GM18873 (cell line): ENCODE data around the gene RHPN2.
"Not testable (repeated sequence)": the region's sequence is repeated elsewhere in the genome, so short reads cannot be mapped to it uniquely, and the experiment has no call there.

ENCODE experiments used
- ATAC-seq: cut with Tn5 transposase; IDR thresholded peaks from one replicate; pipeline ENCODE4 v1.9.1; 2021; ENCODE audit warnings: mild to moderate bottlenecking, moderate library complexity, moderate number of reproducible peaks; ENCODE audit not compliant: unreplicated experiment, low FRiP score

The RHPN2 gene

DNA sequence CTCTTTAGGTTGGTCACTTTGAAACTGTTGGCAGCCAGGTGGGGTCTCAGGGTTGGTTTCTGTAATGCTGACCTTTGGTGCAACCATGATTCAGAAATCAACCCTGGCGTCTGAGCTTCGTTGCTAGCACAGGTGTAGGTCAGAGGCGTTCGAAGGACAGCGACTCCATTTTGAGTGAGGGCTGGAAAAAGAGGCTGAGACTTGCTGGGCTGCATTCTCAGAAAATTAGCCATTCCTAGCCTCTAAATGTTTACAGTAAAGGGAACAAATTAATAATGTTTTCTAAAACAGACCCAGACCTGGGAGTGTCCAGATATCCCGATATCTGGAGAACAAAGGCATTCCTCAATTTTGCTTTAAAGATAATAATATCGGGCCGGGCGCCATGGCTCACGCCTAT, 29.2 kb downstream of the RHPN2 start:
- no peak for ATAC-seq

DNA sequence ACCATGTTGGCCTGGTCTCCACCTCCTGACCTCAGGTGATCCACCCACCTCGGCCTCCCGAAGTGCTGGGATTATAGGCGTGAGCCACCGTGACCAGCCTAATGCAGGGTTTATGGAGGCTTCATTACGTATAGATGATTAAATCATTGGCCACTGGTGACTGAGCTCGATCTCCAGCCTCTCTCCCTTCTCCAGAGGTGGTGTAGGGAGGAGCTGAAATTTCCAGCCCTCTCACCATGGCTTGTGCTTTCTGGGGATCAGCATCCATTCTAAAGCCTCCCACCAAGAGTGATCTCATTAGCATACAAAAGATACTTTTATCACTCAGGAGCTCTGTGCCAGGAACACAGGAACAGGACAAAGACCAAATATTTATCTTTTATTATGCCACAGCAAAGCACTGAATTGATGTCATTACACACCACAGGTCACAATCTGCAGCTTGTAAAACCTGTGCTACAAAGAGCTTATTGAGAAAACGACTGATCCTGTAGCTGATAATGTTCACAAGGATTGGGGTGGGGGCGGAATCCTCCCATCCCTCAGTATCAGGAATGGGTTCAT, 32.4 kb downstream of the RHPN2 start:
- no peak for ATAC-seq

DNA sequence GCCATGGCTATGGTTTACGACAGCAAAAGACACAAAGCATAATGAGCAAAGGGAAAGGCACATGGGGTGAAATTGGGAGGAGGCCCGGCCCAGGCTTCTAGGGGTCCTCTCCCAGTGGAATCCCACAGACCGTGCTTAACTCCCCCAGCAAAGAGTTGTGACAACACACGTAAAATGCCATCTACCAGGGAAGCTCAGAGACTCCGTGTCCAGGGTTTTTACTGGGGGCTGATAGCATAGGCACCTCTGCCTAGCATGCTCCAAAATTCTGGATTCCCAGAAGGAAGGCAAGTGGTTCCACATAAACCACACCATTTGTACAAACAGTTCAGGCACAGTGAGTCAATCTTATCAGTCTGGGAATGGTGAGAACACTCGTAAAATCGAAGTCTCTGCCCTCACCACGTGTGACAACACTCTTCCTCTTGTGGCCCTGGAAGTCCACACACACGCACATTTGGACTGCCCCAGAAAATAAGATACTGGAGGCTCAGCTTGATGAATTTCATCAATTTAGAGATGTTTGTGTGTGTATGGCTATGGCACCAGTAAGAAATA, 34.9 kb downstream of the RHPN2 start:
- ATAC-seq: no peak

DNA sequence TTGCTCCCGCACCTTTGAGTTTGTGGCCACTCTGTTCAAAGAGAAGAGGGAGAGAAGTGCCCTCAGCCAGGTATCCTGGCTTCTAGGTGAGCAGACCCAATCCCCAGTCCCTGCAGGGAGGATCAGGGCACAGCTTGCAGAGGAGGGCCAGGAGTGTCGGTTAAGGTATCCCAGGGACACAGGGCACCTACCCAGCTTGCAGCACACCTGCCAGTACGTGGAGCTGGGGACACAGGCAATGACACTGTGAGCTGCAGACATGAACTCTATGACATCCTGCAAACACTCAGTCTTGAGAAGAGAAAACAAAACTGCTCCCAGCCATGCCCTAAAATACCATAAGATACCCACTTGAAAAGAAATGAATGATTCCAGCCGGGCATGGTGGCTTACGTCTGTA, 38.1 kb downstream of the RHPN2 start:
- ATAC-seq: not testable (repeated sequence)

GRCh38 chr19:33025468-33026238, 39.0 kb downstream of the RHPN2 start:
- ATAC-seq: not testable (repeated sequence)

GRCh38 chr19:33024398-33024797, 40.3 kb downstream of the RHPN2 start:
- no peak for ATAC-seq

- ATAC-seq: no peak
Observed at GRCh38 chr19:33022472-33023116, 42.1 kb downstream of the RHPN2 start.

- ATAC-seq: not testable (repeated sequence)
Observed at GRCh38 chr19:33010891-33011290, 53.8 kb downstream of the RHPN2 start.

DNA sequence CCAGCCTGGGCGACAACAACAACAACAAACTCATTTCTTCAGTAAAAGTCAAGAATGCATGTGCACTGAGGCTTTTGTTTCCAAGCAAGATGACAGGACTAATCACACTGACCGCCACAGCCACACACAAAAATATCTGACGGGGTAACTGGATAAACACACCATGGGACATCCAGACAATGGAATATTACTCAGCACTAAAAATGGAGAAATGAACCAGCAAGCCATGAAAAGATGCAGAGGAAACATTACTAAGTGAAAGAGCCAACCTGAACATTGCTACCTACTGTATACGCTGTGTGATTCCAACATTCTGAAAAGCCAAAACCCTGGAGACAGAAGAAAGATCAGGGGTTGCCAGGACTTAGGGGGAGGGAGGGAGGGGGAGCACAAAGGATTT, 56.0 kb downstream of the RHPN2 start:
- no peak for ATAC-seq

DNA sequence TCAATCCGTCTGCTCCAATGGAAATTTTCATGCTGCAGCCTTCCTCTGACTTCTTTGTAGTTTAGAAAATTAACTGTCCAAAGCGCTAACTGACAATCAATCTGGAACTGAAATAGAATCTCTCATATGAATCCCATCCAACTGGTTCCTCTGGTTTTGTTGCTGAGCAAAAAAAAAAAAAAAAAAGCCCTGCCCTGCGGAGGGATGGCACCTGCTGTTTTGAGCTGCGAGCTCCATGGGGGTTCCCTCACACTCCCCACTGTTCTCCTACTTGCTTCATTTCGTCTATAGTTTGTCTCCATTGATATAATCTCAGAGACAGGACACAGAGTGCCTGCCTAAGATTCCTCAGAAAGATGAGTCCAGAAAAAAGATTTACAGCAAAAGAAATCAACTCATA, 59.2 kb downstream of the RHPN2 start:
- ATAC-seq: no peak

- not testable (repeated sequence) for ATAC-seq
Observed at GRCh38 chr19:33003424-33004024, 61.2 kb downstream of the RHPN2 start.

DNA sequence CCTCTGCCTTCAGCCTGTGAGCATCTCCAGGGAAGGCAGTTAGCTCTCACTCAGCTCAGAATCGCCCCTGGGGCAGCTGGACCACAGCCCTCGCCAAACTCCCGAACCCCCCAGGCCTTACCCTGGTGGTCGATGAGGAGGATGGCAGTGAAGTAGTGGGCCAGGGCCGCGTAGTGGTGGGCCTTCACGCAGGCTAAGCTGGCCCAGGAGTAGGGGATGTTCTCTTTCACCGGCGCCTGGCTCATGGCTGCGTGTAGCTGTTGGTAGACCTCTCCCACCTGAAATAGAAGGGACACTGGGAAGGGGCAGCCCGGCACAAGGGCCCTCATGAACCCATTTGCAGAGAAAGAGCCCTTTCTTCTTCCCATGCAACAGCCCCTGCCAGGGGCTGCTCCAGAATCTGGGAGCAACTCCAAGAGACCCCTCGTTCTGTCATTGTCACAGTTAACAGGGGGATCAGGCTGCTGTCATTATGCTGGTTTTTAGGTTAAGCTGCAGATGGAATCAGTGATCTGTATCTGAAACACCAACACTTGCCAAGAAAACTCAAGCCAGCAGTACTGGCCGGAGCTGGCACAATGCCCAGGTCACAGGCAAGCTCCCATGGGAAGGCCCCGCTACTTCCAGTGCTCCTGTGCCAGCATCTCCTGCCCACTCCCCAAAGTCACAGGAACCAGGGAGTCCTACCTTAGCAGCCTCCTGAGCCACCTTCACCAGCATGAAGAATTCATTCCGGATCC, 62.4 kb downstream of the RHPN2 start:
- not testable (repeated sequence) for ATAC-seq

- ATAC-seq: no peak
Observed at GRCh38 chr19:33000910-33001309, 63.8 kb downstream of the RHPN2 start.

DNA sequence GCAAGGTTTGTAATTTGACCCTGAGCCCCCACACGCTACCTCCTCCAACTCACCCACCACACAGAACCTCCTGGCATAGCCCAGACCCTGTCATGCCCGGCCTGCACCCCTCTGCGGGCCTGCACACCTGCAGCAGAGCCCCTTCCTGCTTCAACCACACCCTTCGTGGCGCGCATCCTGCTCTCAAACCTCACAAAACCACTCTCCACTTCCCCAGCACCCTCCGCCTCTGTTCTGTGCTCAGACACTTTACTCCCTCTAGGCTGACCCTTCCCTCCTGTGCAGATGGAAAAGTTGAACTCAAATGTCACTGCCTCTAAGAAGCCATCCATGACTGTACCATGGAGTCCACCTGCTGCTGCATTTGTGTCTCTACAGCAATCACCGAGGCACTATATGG, 64.2 kb downstream of the RHPN2 start:
- no peak for ATAC-seq

GRCh38 chr19:32998722-32999121, 66.0 kb downstream of the RHPN2 start:
- no peak for ATAC-seq

- ATAC-seq: no peak
Observed at GRCh38 chr19:32997716-32998355, 66.9 kb downstream of the RHPN2 start.

DNA sequence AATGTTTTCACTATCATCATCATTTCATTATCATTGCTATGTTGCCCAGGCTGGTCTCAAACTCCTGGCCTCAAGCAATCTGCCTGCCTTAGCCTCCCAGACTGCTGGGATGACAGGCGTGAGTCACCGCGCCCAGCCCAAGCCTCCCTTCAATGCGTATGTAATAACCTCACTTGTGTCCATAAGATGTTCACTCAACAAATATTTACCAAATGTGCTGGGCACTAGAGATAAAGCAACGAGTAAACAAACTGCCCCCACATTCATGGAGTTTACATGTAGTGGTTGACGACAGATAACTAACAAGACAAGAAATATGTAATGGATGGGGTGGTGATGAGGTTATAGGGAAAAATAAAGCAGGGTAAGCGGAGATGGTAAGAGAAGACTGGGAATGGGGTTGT, 67.6 kb downstream of the RHPN2 start:
- not testable (repeated sequence) for ATAC-seq

DNA sequence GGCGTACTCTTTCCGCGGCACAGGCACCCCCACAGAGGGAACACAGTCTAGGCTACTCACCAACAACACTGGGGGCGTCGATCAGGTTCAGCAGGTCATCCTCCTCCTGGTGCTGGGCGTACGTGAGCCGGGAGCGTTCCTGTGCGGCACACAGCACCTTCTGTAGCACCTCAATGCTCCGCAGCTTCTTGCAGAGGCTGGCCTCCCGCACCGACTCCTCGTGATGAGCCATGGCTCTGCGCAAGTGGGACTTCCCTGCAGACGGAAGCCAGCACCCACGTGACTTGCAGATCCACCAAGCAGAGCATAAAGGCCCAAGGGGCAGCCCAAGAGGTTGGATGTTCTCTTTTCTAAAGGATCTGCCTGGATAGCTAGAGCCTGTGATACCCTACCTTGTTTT, 68.7 kb downstream of the RHPN2 start:
- not testable (repeated sequence) for ATAC-seq

DNA sequence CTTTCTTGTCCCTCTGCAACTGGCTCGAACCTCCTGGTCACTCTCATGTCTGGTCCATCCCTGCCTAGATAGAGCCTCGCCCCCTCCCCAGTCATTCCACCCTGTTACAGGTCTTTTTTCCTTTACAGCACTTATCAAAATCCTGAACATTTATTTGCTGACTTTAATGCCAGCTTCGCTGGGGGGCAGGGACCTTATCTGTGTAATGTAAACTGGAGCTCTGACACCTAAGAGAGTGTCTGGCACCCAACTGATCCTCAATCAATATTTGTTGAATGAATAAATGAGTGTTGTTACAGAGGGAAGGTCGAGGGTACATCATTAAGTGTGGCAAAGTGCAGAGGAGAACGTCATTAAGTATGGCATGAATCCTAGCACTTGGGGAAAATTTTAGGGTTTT, 76.0 kb downstream of the RHPN2 start:
- ATAC-seq: no peak

GRCh38 chr19:32988254-32988653, 76.4 kb downstream of the RHPN2 start:
- not testable (repeated sequence) for ATAC-seq
